K562 (cell line): ENCODE measurements around the gene TRIOBP.

Experiments
- CEBPB ChIP-seq: fragments of 450-650 bp; IDR thresholded peaks from 2 replicates; pipeline ENCODE4 v1.6.1; 2016; ENCODE audit warnings: missing genetic modification characterization, missing compliant biosample characterization
- GATAD2A ChIP-seq: fragments of 450-650 bp; IDR thresholded peaks from 2 replicates; pipeline ENCODE4 v1.6.1; 2017
- MEIS2 ChIP-seq: fragments of 450-650 bp; IDR thresholded peaks from 2 replicates; pipeline ENCODE4 v1.6.1; 2014; ENCODE audit warnings: mild to moderate bottlenecking; ENCODE audit not compliant: partially characterized antibody
- POLR2A ChIP-seq: fragments of 450-650 bp; conservative IDR thresholded peaks from 2 replicates; pipeline ENCODE4 v1.6.1; 2016
- RBM39 ChIP-seq: fragments of 200-400 bp; formaldehyde crosslinking; optimal IDR thresholded peaks from 2 replicates; pipeline ENCODE3; 2018; ENCODE audit warnings: low read depth, low read length
- YY1 ChIP-seq, 3 experiments: IDR thresholded peaks; 2 replicates each; pipeline ENCODE4 v1.6.1; 2011; ENCODE audit warnings: low read length in 2 of 3, mild to moderate bottlenecking in 2 of 3, moderate library complexity in 2 of 3, borderline replicate concordance in 1 of 3, control low read depth in 1 of 3, low read depth in 1 of 3; ENCODE audit not compliant: insufficient read depth in 3 of 3, insufficient replicate concordance in 2 of 3, control insufficient read depth in 1 of 3, insufficient read length in 1 of 3; ENCODE audit errors: extremely low read depth in 1 of 3

DNA sequence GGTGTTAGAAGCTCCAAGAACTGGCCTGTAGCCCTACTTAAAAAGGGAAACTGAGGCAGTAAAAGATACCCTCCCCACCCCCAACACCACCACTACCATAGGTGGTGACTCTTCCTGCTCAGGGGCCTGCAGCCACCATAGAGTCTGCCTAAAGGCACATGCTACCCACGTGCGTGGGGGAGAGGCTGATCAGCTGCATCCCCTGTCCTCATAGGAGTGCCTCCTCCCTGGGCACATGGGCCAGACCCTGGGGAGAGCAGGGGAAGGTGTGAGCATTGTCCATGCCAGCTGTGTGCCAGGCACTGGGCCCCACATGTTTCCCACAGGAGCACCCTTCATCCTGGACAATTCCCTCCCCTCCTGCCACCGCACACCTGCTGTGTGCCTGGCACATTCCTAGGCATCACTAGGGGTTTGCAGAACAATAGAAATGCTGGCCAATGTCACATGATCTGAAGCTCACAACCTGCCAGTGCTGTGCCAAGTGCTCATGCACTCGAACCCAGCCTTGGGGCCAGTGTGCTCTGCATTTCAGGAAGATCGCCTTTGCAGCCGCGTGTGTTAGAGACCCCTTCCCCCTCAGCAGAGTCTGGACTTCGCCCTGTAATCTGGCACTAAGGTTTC is 69.2 kb downstream of the TRIOBP start:
- no peak for TF ChIP-seq YY1 (IDR thresholded peaks at IDR 0.05; ENCODE audit: borderline replicate concordance in 1 of 3, control insufficient read depth in 1 of 3, extremely low read depth in 1 of 3, insufficient read depth in 3 of 3, insufficient read length in 1 of 3, insufficient replicate concordance in 2 of 3, low read depth in 1 of 3, low read length in 2 of 3)
- no peak for TF ChIP-seq GATAD2A
- no peak for TF ChIP-seq CEBPB (tag)
- no peak for TF ChIP-seq RBM39
- no peak for TF ChIP-seq POLR2A
- TF ChIP-seq MEIS2: no peak
